Uterus (tissue), 2 donors: ENCODE data around the gene ASCC2.

Experiments used
- POLR2A ChIP-seq, 2 donors: fragments of 450-650 bp; IDR thresholded peaks; one replicate each; pipeline ENCODE4 v1.6.1; 2016; ENCODE audit warnings: antibody characterized with exemption in 2 of 2, mild to moderate bottlenecking in 1 of 2, moderate library complexity in 1 of 2
- TF ChIP-seq, protein P1 (sequence below), 4 experiments: fragments of 200-600 bp in 2 of 4; fragments of 450-650 bp in 2 of 4; sonication (generic) in 2 of 4; IDR thresholded peaks; one replicate each; pipeline ENCODE4 v1.5.1; 2016 to 2019; ENCODE audit warnings: antibody characterized with exemption in 4 of 4, mild to moderate bottlenecking in 2 of 4, moderate library complexity in 1 of 4

DNA sequence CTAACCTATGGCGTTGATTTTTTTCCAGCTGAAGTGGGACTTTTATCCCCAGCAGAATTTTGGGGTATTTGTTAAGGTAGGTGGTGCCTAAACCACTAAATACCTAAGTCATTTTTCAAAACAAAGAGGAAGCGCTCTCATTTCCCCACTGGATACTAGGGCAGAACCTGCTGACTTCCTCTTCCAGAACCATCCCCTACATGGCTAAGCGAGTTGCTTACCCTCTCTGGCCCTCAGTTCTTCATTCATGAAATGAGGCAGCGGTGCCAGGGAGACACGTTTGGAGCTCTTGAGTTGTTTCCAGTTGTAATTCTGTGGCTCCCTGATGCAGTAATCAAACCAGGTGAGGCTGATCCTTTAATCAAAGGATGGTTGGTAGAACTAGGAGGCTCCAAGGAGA, 34.9 kb upstream of the ASCC2 start:
- TF ChIP-seq, protein P1, sequence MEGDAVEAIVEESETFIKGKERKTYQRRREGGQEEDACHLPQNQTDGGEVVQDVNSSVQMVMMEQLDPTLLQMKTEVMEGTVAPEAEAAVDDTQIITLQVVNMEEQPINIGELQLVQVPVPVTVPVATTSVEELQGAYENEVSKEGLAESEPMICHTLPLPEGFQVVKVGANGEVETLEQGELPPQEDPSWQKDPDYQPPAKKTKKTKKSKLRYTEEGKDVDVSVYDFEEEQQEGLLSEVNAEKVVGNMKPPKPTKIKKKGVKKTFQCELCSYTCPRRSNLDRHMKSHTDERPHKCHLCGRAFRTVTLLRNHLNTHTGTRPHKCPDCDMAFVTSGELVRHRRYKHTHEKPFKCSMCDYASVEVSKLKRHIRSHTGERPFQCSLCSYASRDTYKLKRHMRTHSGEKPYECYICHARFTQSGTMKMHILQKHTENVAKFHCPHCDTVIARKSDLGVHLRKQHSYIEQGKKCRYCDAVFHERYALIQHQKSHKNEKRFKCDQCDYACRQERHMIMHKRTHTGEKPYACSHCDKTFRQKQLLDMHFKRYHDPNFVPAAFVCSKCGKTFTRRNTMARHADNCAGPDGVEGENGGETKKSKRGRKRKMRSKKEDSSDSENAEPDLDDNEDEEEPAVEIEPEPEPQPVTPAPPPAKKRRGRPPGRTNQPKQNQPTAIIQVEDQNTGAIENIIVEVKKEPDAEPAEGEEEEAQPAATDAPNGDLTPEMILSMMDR (IDR thresholded peaks at IDR 0.05) = no peak
- TF ChIP-seq POLR2A (IDR thresholded peaks at IDR 0.05) = no peak
